Measurements from ENCODE around the gene SLC8A3. TPM values are rescaled to one million over a fixed set of nuclear protein-coding genes. Genes with fewer than 3 reads are reported as not detected.

SLC8A3 gene
- total and polyA plus RNA-seq, 2 of the 13 experiments (the other 11 are each of a cell fraction or from before 2014, with no cell fraction given), result 0.01 to 0.02 TPM

DNA sequence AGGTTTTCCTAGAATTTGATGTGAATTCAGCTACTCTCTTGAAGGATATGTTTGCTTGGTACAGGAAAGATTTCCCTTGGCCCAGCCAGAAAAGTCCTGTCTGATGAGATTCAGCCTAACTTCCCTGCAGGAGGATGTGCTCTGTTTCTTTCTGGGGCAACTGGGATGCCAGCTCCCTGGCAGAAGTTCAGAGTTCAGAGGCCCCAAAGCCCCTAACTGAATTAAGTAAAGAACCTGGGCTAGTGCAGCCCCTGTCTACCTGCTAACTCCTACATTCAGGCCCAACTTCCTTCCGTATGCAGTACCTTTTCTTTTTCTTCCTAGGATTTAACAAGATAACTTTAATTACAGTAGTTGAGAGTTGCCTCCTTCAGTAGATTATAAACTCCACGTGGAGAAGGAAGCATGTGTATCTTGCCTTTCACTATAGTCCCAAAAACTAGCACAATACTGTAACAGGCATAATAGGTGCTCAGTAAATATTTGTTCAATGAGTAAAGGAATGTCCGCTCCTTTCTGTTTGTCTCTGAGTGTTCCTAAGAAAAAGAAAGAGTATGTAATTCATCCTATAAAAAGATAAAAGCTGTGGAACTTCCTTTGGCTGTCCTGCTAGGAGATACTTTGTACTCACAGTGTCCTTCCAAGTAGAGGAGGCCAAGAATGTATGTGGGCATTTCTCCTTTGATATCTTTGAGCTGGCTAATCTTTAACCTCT is 141.0 kb downstream of the SLC8A3 start (continued):
- TF ChIP-seq, protein P1, sequence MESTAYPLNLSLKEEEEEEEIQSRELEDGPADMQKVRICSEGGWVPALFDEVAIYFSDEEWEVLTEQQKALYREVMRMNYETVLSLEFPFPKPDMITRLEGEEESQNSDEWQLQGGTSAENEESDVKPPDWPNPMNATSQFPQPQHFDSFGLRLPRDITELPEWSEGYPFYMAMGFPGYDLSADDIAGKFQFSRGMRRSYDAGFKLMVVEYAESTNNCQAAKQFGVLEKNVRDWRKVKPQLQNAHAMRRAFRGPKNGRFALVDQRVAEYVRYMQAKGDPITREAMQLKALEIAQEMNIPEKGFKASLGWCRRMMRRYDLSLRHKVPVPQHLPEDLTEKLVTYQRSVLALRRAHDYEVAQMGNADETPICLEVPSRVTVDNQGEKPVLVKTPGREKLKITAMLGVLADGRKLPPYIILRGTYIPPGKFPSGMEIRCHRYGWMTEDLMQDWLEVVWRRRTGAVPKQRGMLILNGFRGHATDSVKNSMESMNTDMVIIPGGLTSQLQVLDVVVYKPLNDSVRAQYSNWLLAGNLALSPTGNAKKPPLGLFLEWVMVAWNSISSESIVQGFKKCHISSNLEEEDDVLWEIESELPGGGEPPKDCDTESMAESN (CRISPR knock-in tag; conservative IDR thresholded peaks at IDR 0.05), result no peak
- TF ChIP-seq, protein P2, sequence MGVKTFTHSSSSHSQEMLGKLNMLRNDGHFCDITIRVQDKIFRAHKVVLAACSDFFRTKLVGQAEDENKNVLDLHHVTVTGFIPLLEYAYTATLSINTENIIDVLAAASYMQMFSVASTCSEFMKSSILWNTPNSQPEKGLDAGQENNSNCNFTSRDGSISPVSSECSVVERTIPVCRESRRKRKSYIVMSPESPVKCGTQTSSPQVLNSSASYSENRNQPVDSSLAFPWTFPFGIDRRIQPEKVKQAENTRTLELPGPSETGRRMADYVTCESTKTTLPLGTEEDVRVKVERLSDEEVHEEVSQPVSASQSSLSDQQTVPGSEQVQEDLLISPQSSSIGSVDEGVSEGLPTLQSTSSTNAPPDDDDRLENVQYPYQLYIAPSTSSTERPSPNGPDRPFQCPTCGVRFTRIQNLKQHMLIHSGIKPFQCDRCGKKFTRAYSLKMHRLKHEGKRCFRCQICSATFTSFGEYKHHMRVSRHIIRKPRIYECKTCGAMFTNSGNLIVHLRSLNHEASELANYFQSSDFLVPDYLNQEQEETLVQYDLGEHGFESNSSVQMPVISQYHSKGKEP (CRISPR knock-in tag; IDR thresholded peaks at IDR 0.05), result no peak
- TF ChIP-seq HDAC1 (CRISPR knock-in tag; IDR thresholded peaks at IDR 0.05), result peak; percentile 65
- peak; percentile 75; the same call in 1 of the 2 replicates for TF ChIP-seq ISL2 (CRISPR knock-in tag; IDR thresholded peaks at IDR 0.05)
- TF ChIP-seq, protein P3, sequence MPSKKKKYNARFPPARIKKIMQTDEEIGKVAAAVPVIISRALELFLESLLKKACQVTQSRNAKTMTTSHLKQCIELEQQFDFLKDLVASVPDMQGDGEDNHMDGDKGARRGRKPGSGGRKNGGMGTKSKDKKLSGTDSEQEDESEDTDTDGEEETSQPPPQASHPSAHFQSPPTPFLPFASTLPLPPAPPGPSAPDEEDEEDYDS (CRISPR knock-in tag; IDR thresholded peaks at IDR 0.05), result peak; percentile 23; the same call in 1 of the 2 replicates
- TF ChIP-seq RBFOX2 (IDR thresholded peaks at IDR 0.05; ENCODE audit: low read depth, low read length), result peak; percentile 35; the same call in 1 of the 2 replicates
- peak; percentile 54; the same call in 1 of the 2 replicates for TF ChIP-seq FOXJ3 (CRISPR knock-in tag; IDR thresholded peaks at IDR 0.05; ENCODE audit: borderline replicate concordance)
- TF ChIP-seq HNRNPLL (IDR thresholded peaks at IDR 0.05; ENCODE audit: low read depth, low read length, poor library complexity, severe bottlenecking), result no peak
- TF ChIP-seq HOXA5 (CRISPR knock-in tag; IDR thresholded peaks at IDR 0.05), result no peak
- TF ChIP-seq ARHGAP35 (CRISPR knock-in tag; IDR thresholded peaks at IDR 0.05; ENCODE audit: borderline replicate concordance), result no peak
- TF ChIP-seq ZNF205 (CRISPR knock-in tag; IDR thresholded peaks at IDR 0.05), result peak; percentile 100
- peak; percentile 88 for TF ChIP-seq CREM (IDR thresholded peaks at IDR 0.05)
- TF ChIP-seq CREM (CRISPR knock-in tag; IDR thresholded peaks at IDR 0.05), result no peak
- TF ChIP-seq, protein P4, sequence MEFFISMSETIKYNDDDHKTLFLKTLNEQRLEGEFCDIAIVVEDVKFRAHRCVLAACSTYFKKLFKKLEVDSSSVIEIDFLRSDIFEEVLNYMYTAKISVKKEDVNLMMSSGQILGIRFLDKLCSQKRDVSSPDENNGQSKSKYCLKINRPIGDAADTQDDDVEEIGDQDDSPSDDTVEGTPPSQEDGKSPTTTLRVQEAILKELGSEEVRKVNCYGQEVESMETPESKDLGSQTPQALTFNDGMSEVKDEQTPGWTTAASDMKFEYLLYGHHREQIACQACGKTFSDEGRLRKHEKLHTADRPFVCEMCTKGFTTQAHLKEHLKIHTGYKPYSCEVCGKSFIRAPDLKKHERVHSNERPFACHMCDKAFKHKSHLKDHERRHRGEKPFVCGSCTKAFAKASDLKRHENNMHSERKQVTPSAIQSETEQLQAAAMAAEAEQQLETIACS (CRISPR knock-in tag; IDR thresholded peaks at IDR 0.05), result no peak
- TF ChIP-seq FOXP1 (IDR thresholded peaks at IDR 0.05), result no peak
- TF ChIP-seq FOXP1 (CRISPR knock-in tag; IDR thresholded peaks at IDR 0.05), result peak; percentile 42; the same call in 1 of the 2 replicates
- TF ChIP-seq KAT7 (CRISPR knock-in tag; IDR thresholded peaks at IDR 0.05; ENCODE audit: borderline replicate concordance), result no peak
- peak; percentile 13; the same call in 1 of the 2 replicates for TF ChIP-seq RARA (CRISPR knock-in tag; IDR thresholded peaks at IDR 0.05)
- no peak for TF ChIP-seq ZBTB1 (CRISPR knock-in tag; IDR thresholded peaks at IDR 0.05; ENCODE audit: borderline replicate concordance)
- TF ChIP-seq, protein P5, sequence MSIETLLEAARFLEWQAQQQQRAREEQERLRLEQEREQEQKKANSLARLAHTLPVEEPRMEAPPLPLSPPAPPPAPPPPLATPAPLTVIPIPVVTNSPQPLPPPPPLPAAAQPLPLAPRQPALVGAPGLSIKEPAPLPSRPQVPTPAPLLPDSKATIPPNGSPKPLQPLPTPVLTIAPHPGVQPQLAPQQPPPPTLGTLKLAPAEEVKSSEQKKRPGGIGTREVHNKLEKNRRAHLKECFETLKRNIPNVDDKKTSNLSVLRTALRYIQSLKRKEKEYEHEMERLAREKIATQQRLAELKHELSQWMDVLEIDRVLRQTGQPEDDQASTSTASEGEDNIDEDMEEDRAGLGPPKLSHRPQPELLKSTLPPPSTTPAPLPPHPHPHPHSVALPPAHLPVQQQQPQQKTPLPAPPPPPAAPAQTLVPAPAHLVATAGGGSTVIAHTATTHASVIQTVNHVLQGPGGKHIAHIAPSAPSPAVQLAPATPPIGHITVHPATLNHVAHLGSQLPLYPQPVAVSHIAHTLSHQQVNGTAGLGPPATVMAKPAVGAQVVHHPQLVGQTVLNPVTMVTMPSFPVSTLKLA (IDR thresholded peaks at IDR 0.05), result peak; percentile 27; the same call in 1 of the 2 replicates
- no peak for TF ChIP-seq AGO1 (IDR thresholded peaks at IDR 0.05; ENCODE audit: low read depth, low read length, poor library complexity, severe bottlenecking)
- peak; percentile 73 for TF ChIP-seq TEAD3 (CRISPR knock-in tag; optimal IDR thresholded peaks at IDR 0.05; ENCODE audit: borderline replicate concordance)
- TF ChIP-seq ZNF350 (CRISPR knock-in tag; IDR thresholded peaks at IDR 0.05; ENCODE audit: borderline replicate concordance, low read depth), result no peak
- TF ChIP-seq SOX13 (IDR thresholded peaks at IDR 0.05), result no peak; the same call in 1 of the 2 replicates
- peak in 1 of 2 experiments; percentile 92; a peak in 2 of 4 replicates for TF ChIP-seq SOX13 (CRISPR knock-in tag; conservative IDR thresholded peaks at IDR 0.05 in 1 of 2, IDR thresholded peaks at IDR 0.05 in 1 of 2)
